Hypothalamus (tissue), 51 donors: Measurements from ENCODE around the gene TMC3.

Experiments
- DNase-seq, 51 donors: peaks; one replicate each; lab custom pipeline; 2025; lab: John Stamatoyannopoulos, UW

Gene TMC3

GRCh38 chr15:81282911-81283310 lies 91.1 kb downstream of the TMC3 start:
- no peak for DNase-seq

GRCh38 chr15:81282606-81282895 lies 91.5 kb downstream of the TMC3 start:
- no peak for DNase-seq

DNA sequence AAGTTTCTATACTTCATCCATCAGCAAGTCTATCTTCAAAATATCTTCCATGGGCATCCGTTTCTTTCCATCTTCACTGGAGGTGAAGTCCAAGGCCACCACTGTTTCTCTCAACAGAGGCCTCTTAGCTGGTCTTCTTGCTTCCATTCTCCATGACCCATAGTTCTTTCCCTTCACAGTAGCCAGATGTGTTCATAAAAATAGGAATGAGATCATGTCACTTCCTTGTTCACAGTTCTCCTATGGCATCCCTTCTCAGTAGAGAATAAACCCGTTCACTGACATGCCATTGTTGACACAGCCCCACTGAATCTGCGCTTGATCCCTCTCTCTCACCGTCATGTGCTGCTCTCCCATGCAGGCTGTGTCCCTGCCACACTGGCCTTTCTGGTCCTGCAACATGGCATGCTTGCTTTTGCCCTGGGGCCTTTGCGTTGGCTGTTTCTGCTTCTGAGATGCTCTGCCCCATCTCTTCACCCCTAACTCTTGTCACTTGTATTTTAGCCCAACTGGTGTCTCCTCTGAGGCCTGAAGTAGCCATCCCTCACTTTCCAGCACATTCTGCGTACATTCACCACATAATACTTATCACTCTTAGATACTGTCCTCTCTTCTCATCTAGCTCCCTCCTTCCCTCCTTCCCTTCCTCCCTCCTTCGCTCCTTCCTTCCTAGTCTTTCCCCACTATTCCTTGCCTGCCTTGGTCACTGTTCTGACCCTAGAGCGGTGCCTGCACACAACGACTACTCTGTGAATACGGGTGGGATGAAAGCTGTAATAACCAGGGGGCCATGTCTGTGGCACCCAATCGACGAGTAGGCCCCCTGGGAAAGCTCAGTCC lies 92.0 kb downstream of the TMC3 start:
- no peak for DNase-seq

DNA sequence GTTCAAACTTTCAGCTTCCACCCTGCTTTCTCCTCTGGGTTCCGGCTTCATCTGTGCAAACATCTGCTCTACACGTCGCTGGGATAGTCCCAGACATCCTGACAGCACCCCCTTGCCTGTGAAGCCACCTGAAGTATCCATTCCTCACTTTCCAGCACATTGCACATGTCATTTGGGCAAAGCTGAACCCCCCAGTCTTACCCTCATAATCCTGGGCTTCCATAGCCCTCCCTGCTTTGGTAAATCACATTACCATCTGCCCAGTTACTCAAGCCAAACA lies 92.6 kb downstream of the TMC3 start:
- no peak for DNase-seq
